Nucleus accumbens (tissue), 56 donors: ENCODE results near the gene GRHPR.
"Not testable (repeated sequence)": the region's sequence is repeated elsewhere in the genome, so short reads cannot be mapped to it uniquely, and the experiment has no call there.

Experiments
- DNase-seq, 56 donors: peaks; one replicate each; lab custom pipeline; 2025; lab: John Stamatoyannopoulos, UW

The GRHPR gene

GRCh38 chr9:37420271-37421215 lies 2.0 kb upstream of the GRHPR start:
- DNase-seq = no peak

- peak in 1 of 56 donors; percentile 51 for DNase-seq
These were observed 595 bp upstream of the GRHPR start for GRCh38 chr9:37421914-37422288.

GRCh38 chr9:37423508-37423907 lies 1.0 kb downstream of the GRHPR start:
- DNase-seq = no peak

GRCh38 chr9:37424204-37424685 lies 1.7 kb downstream of the GRHPR start:
- DNase-seq = no peak

GRCh38 chr9:37424686-37425297 lies 2.3 kb downstream of the GRHPR start:
- DNase-seq = no peak

GRCh38 chr9:37425298-37425752 lies 2.8 kb downstream of the GRHPR start:
- peak in 2 of 56 donors; percentile 7 to 16 for DNase-seq

- DNase-seq = not testable (repeated sequence)
These were observed 3.9 kb downstream of the GRHPR start for GRCh38 chr9:37426431-37426830.

- DNase-seq = no peak
These were observed 4.3 kb downstream of the GRHPR start for GRCh38 chr9:37426846-37427245.

GRCh38 chr9:37428345-37428744 lies 5.8 kb downstream of the GRHPR start:
- no peak for DNase-seq

- DNase-seq = no peak
These were observed 7.2 kb downstream of the GRHPR start for GRCh38 chr9:37429441-37430285.

- peak in 52 of 56 donors; percentile 24 to 90 (median 74) for DNase-seq
These were observed 8.5 kb downstream of the GRHPR start for GRCh38 chr9:37430841-37431597.

- DNase-seq = peak in 2 of 56 donors; percentile 7 to 19
These were observed 9.5 kb downstream of the GRHPR start for GRCh38 chr9:37432020-37432419.

- DNase-seq = peak in 54 of 56 donors; percentile 38 to 92 (median 84)
These were observed 11.4 kb downstream of the GRHPR start for GRCh38 chr9:37433867-37434371.

- DNase-seq = peak in 19 of 56 donors; percentile 10 to 44 (median 21)
These were observed 14.0 kb downstream of the GRHPR start for GRCh38 chr9:37436540-37436939.

- DNase-seq = no peak
These were observed 14.5 kb downstream of the GRHPR start for GRCh38 chr9:37437010-37437409.

GRCh38 chr9:37437621-37438020 lies 15.1 kb downstream of the GRHPR start:
- peak in 6 of 56 donors; percentile 7 to 33 (median 27) for DNase-seq

GRCh38 chr9:37438359-37438758 lies 15.9 kb downstream of the GRHPR start:
- no peak for DNase-seq

- DNase-seq = no peak
These were observed 19.4 kb downstream of the GRHPR start for GRCh38 chr9:37441776-37442370.

- no peak for DNase-seq
These were observed 20.1 kb downstream of the GRHPR start for GRCh38 chr9:37442556-37442955.
